GM18909 (cell line): ENCODE measurements around the gene CAPN8.
"Not testable (repeated sequence)": the region's sequence is repeated elsewhere in the genome, so short reads cannot be mapped to it uniquely, and the experiment has no call there.

Experiments
- ATAC-seq: cut with Tn5 transposase; IDR thresholded peaks from one replicate; pipeline ENCODE4 v1.9.1; 2021; ENCODE audit warnings: mild to moderate bottlenecking; ENCODE audit not compliant: unreplicated experiment, poor library complexity

Gene CAPN8

DNA sequence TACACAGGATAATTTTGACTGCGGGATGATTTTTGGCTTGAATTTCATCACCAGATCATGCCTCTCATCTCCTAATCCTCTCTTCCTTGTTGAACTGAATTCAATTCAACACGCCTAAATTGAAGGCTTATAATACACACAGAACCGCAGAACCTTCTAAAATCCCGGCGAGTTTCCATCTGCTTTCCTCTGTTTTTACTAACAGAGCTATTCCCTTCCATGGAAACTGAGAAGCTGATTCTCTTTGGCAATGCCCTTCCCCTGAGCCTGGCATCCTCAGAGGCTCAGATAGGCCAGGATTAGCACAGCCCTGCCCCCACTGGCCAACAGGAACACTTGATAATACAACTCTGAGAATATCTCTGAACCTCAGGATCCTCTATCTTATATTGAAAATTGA is 130.2 kb downstream of the CAPN8 start:
- no peak for ATAC-seq

- ATAC-seq: no peak
These were observed 130.8 kb downstream of the CAPN8 start for GRCh38 chr1:223534677-223535076.

GRCh38 chr1:223533708-223534107 is 131.8 kb downstream of the CAPN8 start:
- ATAC-seq: no peak

GRCh38 chr1:223531742-223532341 is 133.7 kb downstream of the CAPN8 start:
- ATAC-seq: peak; percentile 59

- ATAC-seq: no peak
These were observed 139.5 kb downstream of the CAPN8 start for GRCh38 chr1:223525957-223526356.

DNA sequence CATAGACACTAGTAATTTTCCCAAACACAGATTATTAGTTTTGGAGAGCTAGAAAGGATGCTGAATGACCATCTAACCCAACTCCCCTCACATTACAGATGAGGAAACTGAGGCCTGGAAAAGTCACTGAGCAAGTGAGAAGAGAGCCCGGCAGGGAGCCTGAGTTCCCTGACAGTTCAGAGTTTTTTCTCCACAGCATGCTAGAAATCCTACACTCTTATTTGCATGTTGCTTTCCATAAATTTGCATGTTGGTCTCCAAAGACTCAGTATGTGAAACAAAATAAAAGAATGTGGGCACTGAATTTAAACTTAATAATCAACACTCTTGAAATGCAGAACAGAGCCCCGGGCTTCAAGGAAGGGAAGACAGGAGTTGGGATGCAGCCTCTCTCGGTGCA is 140.0 kb downstream of the CAPN8 start:
- ATAC-seq: no peak

- ATAC-seq: no peak
These were observed 140.5 kb downstream of the CAPN8 start for GRCh38 chr1:223524930-223525451.

DNA sequence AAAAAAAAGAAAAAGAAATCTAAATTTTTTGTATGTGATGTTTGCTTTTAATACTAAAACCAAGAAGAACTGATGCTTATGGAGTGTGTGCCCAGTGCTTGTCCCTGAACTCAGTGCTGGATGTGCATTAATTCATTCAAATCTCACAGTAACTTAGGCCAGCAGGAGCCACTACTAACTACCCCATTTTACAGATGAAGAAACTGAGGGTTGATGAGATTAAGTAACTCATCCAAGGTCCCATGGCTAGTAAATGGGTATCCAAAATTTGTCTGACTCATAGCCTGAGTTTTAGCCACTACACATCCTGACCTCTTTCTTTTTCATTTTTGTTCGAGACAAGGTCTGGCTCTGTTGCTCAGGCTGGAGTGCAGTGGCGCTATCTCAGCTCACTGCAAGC is 144.4 kb downstream of the CAPN8 start:
- no peak for ATAC-seq

DNA sequence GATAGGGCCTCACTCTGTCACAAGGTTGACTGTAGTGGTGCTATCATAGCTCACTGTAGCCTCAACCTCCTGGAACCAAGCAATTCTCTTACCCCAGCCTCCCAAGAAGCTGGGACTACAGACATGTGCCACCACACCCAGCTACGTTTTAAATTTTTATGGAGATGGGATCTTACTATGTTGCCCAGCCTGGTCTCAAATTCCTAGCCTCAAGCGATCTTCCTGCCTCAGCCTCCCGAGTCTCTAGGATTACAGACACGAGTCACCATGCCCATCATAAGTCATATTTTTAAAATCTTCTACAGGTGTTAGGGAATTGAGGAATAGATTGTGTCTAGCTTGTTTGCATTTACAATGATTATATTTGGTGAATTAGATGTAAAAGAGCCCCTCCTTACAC is 145.3 kb downstream of the CAPN8 start:
- no peak for ATAC-seq

GRCh38 chr1:223519116-223519515 is 146.4 kb downstream of the CAPN8 start:
- ATAC-seq: no peak

GRCh38 chr1:223518553-223518952 is 146.9 kb downstream of the CAPN8 start:
- ATAC-seq: not testable (repeated sequence)

DNA sequence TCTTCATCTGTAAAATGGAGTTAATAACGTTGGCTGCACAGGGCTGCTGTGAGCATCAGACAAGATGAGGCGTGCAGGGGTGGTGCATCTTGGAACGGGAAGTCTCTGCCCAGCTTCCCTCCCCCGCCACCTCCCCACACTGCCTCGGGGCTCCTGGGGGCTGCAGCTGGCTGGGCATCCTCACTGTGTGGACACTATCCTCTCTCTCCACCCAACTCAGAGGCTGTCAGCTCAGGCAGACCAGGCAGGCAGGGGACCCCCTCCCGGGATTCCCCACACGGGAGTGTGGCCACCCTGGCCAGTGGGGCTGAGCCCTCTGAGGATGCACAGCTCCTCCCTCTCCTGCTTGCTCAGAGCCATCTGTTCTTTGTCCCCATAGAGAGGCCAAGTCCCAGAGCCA is 149.6 kb downstream of the CAPN8 start:
- ATAC-seq: no peak

GRCh38 chr1:223515421-223515820 is 150.1 kb downstream of the CAPN8 start:
- ATAC-seq: no peak

DNA sequence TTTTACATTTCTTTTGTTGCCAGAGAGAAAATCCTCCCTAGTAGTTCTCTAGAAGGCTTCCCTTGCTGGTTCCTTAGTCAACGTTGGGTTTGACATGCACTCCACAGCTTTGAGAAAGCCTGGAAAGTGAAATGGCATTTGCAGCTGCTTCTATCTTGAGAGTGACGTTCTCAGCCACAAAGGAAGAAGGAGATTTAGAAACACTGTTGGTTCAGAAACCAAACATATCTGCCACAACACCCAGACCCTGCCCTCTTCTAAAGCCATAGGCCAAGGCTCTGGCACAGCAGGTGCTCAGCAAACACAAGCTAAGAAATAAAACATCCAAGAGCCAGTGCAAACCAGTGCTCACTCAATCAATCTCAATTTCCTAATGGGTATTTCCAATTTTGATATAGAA is 150.9 kb downstream of the CAPN8 start:
- no peak for ATAC-seq

DNA sequence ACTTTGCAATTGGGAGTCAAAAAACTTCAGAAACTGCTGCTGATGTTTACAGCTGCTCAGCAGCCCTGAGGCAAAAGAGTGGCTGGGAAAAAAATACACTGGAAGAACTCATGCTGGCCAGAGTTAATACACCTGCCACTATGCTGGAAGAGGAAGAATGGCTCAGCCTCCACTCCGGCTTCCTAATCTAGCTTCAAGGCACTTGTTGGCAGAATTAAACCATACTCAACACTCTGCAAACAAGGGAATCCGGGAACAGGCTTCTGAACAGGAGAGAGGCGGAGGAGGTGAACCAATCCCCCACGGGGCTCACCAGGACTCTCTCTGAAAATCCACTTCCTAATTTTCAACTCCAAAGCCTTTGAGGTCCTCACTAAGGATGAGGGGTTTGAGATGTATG is 152.2 kb downstream of the CAPN8 start:
- no peak for ATAC-seq

DNA sequence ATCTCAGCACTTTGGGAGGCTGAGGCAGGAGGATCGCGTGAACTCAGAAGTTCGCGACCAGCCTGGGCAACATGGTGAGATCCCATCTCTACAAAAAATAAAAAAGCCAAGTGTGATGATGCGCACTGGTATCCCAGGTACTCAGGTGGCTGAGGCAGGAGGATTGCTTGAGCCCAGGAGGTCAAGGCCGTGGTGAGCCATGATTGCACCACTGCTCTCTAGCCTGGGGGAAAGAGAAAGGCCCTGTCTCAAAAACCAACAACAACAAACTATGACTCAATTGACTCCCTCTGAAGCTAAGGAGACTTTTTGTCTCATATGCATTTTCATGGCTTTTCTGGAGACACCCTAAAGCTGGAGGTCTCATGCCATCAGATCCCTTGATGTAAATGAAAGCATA is 153.4 kb downstream of the CAPN8 start:
- no peak for ATAC-seq

- no peak for ATAC-seq
These were observed 156.7 kb downstream of the CAPN8 start for GRCh38 chr1:223508796-223509195.

GRCh38 chr1:223504741-223505140 is 160.8 kb downstream of the CAPN8 start:
- ATAC-seq: no peak

GRCh38 chr1:223503348-223503747 is 162.2 kb downstream of the CAPN8 start:
- no peak for ATAC-seq

DNA sequence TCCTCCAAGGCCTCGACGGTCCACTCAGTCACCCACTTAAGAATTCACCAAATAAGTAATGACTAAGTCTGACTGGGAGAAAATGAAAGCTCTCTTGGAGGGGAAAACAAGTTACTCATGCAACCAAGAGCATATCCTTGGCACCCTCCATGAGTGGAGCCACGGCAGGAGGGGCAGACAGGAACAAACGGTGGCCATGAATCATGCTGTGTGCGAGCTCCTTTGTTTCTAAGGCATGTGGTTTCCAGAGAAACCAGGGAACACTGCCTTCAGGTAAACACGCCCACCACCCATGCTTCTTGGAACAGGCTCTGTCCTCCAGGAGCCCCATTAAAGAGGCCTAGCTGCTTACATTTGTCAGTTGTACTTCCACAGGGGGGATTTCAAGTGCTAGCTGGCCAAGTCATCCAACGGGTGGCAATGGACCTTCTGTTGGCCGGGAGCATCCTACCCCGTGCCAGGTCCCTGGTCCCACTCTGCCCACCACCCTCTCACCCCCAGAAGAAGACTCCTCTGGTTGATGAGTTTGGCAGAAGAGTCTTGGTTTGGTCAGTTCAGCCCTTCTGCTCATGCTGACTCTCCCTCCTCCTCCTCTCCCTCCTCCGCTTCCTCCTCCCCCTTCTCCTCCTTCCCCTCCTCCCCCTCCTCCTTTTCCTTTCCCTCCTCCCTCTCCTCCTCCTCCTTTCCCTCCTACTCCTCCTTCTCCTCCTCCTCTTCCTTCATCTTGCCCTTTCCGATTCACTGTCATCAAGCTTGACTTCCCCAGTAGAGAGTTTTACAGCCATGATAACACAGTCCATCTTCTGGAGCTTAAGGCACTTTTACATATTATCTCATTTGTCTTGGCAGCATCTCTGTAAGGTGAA is 164.7 kb downstream of the CAPN8 start:
- no peak for ATAC-seq

GRCh38 chr1:223496883-223497282 is 168.6 kb downstream of the CAPN8 start:
- ATAC-seq: no peak
